ENCODE results near the gene LYPD1.

Gene LYPD1

GRCh38 chr2:132595186-132595585 lies 74.8 kb downstream of the LYPD1 start:
- DNase-seq (ENCODE audit: low read depth), result no peak
